Psoas muscle (tissue), 8 donors: Measurements from ENCODE around the gene ETV7. TPM values are rescaled to one million over a fixed set of nuclear protein-coding genes. Genes with fewer than 3 reads are reported as not detected.

Source experiments
- ATAC-seq, 4 donors: fragments of 200-7000 bp; cut with Tn5 transposase; one replicate each; pipeline ENCODE4 v1.9.1; 2020; ENCODE audit warnings: moderate library complexity in 3 of 4, mild to moderate bottlenecking in 2 of 4
- DNase-seq, 2 donors: peaks; one replicate each; pipeline ENCODE4 v3.0.0-alpha.2; 2020
- H3K27ac ChIP-seq: fragments of 200-600 bp; one replicate; pipeline ENCODE4 v1.8.0; 2022
- H3K27me3 ChIP-seq, 3 donors: fragments of 200-600 bp in 1 of 3; one replicate each; pipeline versions ENCODE4 v1.6.1 to v1.8.0; 2013 to 2022; ENCODE audit warnings: low read length in 2 of 3, mild to moderate bottlenecking in 2 of 3, moderate library complexity in 1 of 3; ENCODE audit not compliant: insufficient read depth in 3 of 3
- H3K36me3 ChIP-seq, 2 donors: fragments of 200-600 bp in 1 of 2; one replicate each; pipeline versions ENCODE4 v1.6.1 to v1.8.0; 2013 to 2022; ENCODE audit warnings: low read depth in 1 of 2, mild to moderate bottlenecking in 1 of 2, moderate library complexity in 1 of 2; ENCODE audit not compliant: insufficient read depth in 1 of 2
- H3K4me1 ChIP-seq: fragments of 200-600 bp; one replicate; pipeline ENCODE4 v1.8.0; 2022
- H3K4me3 ChIP-seq: fragments of 200-600 bp; one replicate; pipeline ENCODE4 v1.8.0; 2022; ENCODE audit warnings: mild to moderate bottlenecking
- H3K9me3 ChIP-seq: fragments of 200-600 bp; one replicate; pipeline ENCODE4 v1.8.0; 2022
- WGBS, 3 donors: extraction: QIAGEN DNeasy Blood & Tissue Kit; methylation state at CpG; one replicate each; pipeline versions ENCODE4 v1.1.6 to v1.1.7; 2013; 5-methylcytosine and 5-hydroxymethylcytosine counted together
- intact Hi-C, 2 donors: fragments of 100-400 bp; cut with DNase I; formaldehyde crosslinking; loops; one replicate each; pipeline versions ENCODE4 v1.11.0 to v1.14.2; 2022
- polyA plus RNA-seq, 3 donors: library from polyadenylated mRNA; stranded (reverse); fragments of 200-250 nt; gene quantifications; one replicate each; pipeline ENCODE4 v1.2.3, GENCODE V29; 2013
- total RNA-seq, 4 donors: library from RNA; stranded (reverse); fragmentation: NEBNext Ultra II Directional in 2 of 4; extraction: Animal tissue kit (Norgen Biotek cat#: 25700) in 2 of 4; gene quantifications; one replicate each; pipeline versions ENCODE4 v1.2.1 to v1.2.4, GENCODE V29; 2021 to 2023
- TF ChIP-seq, protein P1 (sequence below): fragments of 200-600 bp; IDR thresholded peaks from one replicate; pipeline ENCODE4 v1.8.0; 2022; ENCODE audit warnings: antibody characterized with exemption
- donor health status: healthy with polysubstance abuse.
- donor health status: DM: no; HTN: no; CAD: no; lungs with moderate emphysema.
- donor health status: Bipolar disorder and iron deficiency.
- donor health status: healthy.
- donor health status: DM: yes; HTN: yes; CAD: no.
- donor health status: DM: no; HTN: no; CAD: no.
- donor health status: DM: no; HTN: no; CAD: no.
- donor health status: DM: yes; HTN: yes; CAD: no.

Gene ETV7
- total and polyA plus RNA-seq, 7 donors: 0.06 to 0.09 TPM; not detected in 5

DNA sequence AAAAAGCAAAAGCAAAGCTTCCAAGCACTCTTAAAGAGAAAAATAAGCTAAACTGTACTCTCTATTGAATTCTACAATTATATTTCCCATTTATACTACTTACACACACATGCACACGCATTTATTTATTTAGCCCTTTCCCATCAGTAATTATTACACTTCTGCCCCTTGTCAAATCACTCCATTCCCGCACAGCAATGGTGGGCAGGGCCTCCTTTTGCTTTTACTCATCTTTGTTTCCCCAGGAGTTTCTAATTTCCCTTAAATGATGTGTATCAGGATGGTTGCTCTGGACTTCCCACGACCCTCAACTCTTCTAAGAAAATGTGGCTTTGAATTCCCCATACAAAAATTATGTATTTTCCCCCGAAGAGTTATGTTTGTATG, 35.2 kb upstream of the ETV7 start:
- WGBS, 3 donors: 12 to 15% (median 13%) methylated on average over 4 of the region's 4 CpGs
- ATAC-seq (no peak), DNase-seq (no peak)
- Histone ChIP-seq H3K27ac (peak overlapping the region; percentile 83), H3K9me3 (no peaks in the 10 kb centered on the region), H3K4me1 (peaks cover 12% of the 10 kb centered on the region), H3K36me3 (no peaks in the 10 kb centered on the region), H3K4me3 (peak overlapping the region; percentile 69), H3K27me3 (no peaks in the 10 kb centered on the region)
- intact Hi-C loops: loop anchor here (1.0 to 10.0 kb wide), 4 partner anchors 20 to 332 kb away; partner anchors contain the start of genes KCTD20 (in 1 of the 2), PXT1 (in 1 of the 2) and STK38 (in 1 of the 2)
- TF ChIP-seq, protein P1, sequence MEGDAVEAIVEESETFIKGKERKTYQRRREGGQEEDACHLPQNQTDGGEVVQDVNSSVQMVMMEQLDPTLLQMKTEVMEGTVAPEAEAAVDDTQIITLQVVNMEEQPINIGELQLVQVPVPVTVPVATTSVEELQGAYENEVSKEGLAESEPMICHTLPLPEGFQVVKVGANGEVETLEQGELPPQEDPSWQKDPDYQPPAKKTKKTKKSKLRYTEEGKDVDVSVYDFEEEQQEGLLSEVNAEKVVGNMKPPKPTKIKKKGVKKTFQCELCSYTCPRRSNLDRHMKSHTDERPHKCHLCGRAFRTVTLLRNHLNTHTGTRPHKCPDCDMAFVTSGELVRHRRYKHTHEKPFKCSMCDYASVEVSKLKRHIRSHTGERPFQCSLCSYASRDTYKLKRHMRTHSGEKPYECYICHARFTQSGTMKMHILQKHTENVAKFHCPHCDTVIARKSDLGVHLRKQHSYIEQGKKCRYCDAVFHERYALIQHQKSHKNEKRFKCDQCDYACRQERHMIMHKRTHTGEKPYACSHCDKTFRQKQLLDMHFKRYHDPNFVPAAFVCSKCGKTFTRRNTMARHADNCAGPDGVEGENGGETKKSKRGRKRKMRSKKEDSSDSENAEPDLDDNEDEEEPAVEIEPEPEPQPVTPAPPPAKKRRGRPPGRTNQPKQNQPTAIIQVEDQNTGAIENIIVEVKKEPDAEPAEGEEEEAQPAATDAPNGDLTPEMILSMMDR: no peak

GRCh38 chr6:36419310-36419709, 31.8 kb upstream of the ETV7 start:
- Histone ChIP-seq H3K4me1 (peaks cover 12% of the 10 kb centered on the region), H3K36me3 (no peaks in the 10 kb centered on the region), H3K27me3 (no peaks in the 10 kb centered on the region), H3K9me3 (no peaks in the 10 kb centered on the region), H3K4me3 (no peak overlapping the region), H3K27ac (no peak overlapping the region)
- ATAC-seq (no peak), DNase-seq (no peak)
- intact Hi-C loops: no loop called here
- TF ChIP-seq, protein P1: no peak
- WGBS, 3 donors: 76 to 88% (median 84%) methylated on average over 1 of the region's 1 CpG

DNA sequence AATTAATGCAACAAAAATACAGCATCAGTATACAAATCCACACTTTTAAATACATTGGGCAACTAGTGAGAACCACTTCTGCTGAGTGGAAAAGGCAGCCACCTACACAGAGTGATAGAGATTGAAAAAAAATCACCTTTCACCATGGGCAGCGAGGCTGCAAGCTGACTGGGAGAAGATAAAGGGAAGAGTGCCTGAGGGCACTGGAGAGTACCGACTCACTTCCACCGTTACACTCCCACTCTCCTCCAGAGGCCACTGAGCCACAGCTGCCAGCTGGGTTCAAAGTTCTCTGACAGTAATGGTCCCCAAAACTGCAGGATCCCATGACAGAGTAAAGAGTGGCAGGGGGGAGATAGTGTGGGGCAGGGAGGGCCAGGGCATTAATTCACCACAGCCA, 31.1 kb upstream of the ETV7 start:
- no peak for DNase-seq
- Histone ChIP-seq H3K36me3 (no peaks in the 10 kb centered on the region), H3K9me3 (no peaks in the 10 kb centered on the region), H3K4me3 (no peak overlapping the region), H3K27ac (no peak overlapping the region), H3K27me3 (no peaks in the 10 kb centered on the region), H3K4me1 (peaks cover 8% of the 10 kb centered on the region)
- no peak for ATAC-seq
- WGBS, 3 donors: 84 to 88% (median 88%) methylated on average over 3 of the region's 3 CpGs
- intact Hi-C loops: no loop called here
- TF ChIP-seq, protein P1: no peak

DNA sequence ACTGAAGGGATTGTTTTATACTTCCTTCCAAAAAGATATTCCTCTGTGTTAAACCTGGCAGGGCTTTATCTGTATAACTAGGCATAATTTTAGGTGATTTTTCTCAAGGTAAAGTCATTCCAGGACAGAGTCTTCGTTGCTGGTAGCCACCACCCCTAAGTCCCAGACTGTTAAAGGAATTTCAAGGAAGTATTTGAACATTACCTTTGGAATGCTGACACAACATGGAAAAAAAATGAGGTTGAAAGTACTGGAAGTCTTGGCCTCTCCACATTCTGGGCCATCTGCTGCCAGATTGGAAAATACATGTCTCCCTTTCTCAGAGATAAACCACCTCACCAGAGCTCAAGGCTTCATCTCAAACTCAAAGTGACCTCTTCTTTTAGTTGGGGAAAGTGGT, 27.0 kb upstream of the ETV7 start:
- H3K27me3 ChIP-seq: no peaks in the 10 kb centered on the region
- no peaks in the 10 kb centered on the region for H3K36me3 ChIP-seq
- H3K27ac ChIP-seq: no peak overlapping the region
- TF ChIP-seq, protein P1: no peak
- intact Hi-C loops: no loop called here
- H3K9me3 ChIP-seq: no peaks in the 10 kb centered on the region
- DNase-seq (no peak), ATAC-seq (no peak)
- no peak overlapping the region for H3K4me3 ChIP-seq
- H3K4me1 ChIP-seq: no peaks in the 10 kb centered on the region
- WGBS, 3 donors: 47 to 57% (median 50%) methylated on average over 1 of the region's 1 CpG
